ENCODE measurements around the gene COPB1.

GRCh38 chr11:14460147-14460546 lies 39.5 kb downstream of the COPB1 start:
- no peak for TF ChIP-seq CTCF (IDR thresholded peaks at IDR 0.05)
- no peak for TF ChIP-seq POLR2A (IDR thresholded peaks at IDR 0.05)
